SJSA1 (cell line): ENCODE measurements around the gene ZNF483. TPM values are rescaled to one million over a fixed set of nuclear protein-coding genes. Genes with fewer than 3 reads are reported as not detected.
"Not testable (repeated sequence)": the region's sequence is repeated elsewhere in the genome, so short reads cannot be mapped to it uniquely, and the experiment has no call there.

Experiments used
- DNase-seq, 2 experiments: peaks; one replicate each; pipeline ENCODE4 v3.0.0-alpha.2; 2015 to 2020; ENCODE audit warnings: low spot score in 2 of 2, low read depth in 1 of 2
- H3K27ac ChIP-seq: fragments of 250-450 bp; sonication (Bioruptor Pico); 2 replicates; pipeline ENCODE4 v1.5.1; 2020; ENCODE audit warnings: mild to moderate bottlenecking, moderate library complexity
- H3K27me3 ChIP-seq: fragments of 250-450 bp; sonication (Bioruptor Pico); replicated peaks from 2 replicates; pipeline ENCODE4 v1.5.1; 2020; ENCODE audit warnings: mild to moderate bottlenecking, moderate library complexity
- H3K36me3 ChIP-seq: fragments of 250-450 bp; sonication (Bioruptor Pico); 2 replicates; pipeline ENCODE4 v1.5.1; 2020; ENCODE audit warnings: mild to moderate bottlenecking
- H3K4me1 ChIP-seq: fragments of 250-450 bp; sonication (Bioruptor Pico); replicated peaks from 2 replicates; pipeline ENCODE4 v1.6.1; 2021; ENCODE audit warnings: mild to moderate bottlenecking
- H3K4me3 ChIP-seq: fragments of 250-450 bp; sonication (Bioruptor Pico); 2 replicates; pipeline ENCODE4 v1.5.1; 2020; ENCODE audit warnings: mild to moderate bottlenecking
- H3K9me3 ChIP-seq: fragments of 250-450 bp; sonication (Bioruptor Pico); replicated peaks from 2 replicates; pipeline ENCODE4 v1.5.1; 2020; ENCODE audit warnings: mild to moderate bottlenecking
- total RNA-seq: library from RNA; depleted of rRNA; stranded (reverse); fragments of >200 nt; shearing (Covaris generic); gene quantifications from 2 replicates; pipeline ENCODE4 v1.2.3, GENCODE V29; 2014; rRNA removed

ZNF483 gene
- total RNA-seq, result 1.2 and 1.3 TPM in 2 replicates

GRCh38 chr9:111525056-111525977, at the start of gene ZNF483:
Gene ZNF483, plus strand, starts transcription at chr9:111525179. Its CDS starts 2,217 bp downstream, at chr9:111527396.
- H3K9me3 ChIP-seq, result 0 out of 2 replicates have a peak, but pooled peaks cover 4% of the 10 kb centered on the region
- no peak within 1 kb of the TSS for H3K27ac ChIP-seq
- peaks cover 16% of the 10 kb centered on the region for H3K4me1 ChIP-seq
- H3K36me3 ChIP-seq, result 0 out of 2 replicates have a peak, but pooled peaks cover 2% of the 10 kb centered on the region
- peak; percentile 55 to 60 for DNase-seq
- H3K27me3 ChIP-seq, result no peaks in the 10 kb centered on the region
- peak within 1 kb of the TSS; percentile 71 for H3K4me3 ChIP-seq

GRCh38 chr9:111475195-111475594, 49.8 kb upstream of the ZNF483 start:
- Histone ChIP-seq H3K4me3 (no peak overlapping the region), H3K4me1 (no peaks in the 10 kb centered on the region), H3K9me3 (no peaks in the 10 kb centered on the region), H3K27ac (no peak overlapping the region), H3K27me3 (no peaks in the 10 kb centered on the region), H3K36me3 (no peaks in the 10 kb centered on the region)
- no peak for DNase-seq

GRCh38 chr9:111477677-111478076, 47.3 kb upstream of the ZNF483 start:
- no peaks in the 10 kb centered on the region for H3K27me3 ChIP-seq
- H3K36me3 ChIP-seq, result peaks cover 5% of the 10 kb centered on the region
- no peaks in the 10 kb centered on the region for H3K9me3 ChIP-seq
- peaks cover 9% of the 10 kb centered on the region for H3K4me1 ChIP-seq
- no peak overlapping the region for H3K4me3 ChIP-seq
- no peak overlapping the region for H3K27ac ChIP-seq
- no peak for DNase-seq

GRCh38 chr9:111481885-111482636, 42.9 kb upstream of the ZNF483 start:
- Histone ChIP-seq H3K27me3 (no peaks in the 10 kb centered on the region), H3K36me3 (peaks cover 14% of the 10 kb centered on the region), H3K9me3 (no peaks in the 10 kb centered on the region), H3K27ac (no peak overlapping the region), H3K4me1 (peaks cover 9% of the 10 kb centered on the region), H3K4me3 (peak overlapping the region; percentile 96)
- no peak for DNase-seq

GRCh38 chr9:111482694-111483438, 42.1 kb upstream of the ZNF483 start:
- no peaks in the 10 kb centered on the region for H3K9me3 ChIP-seq
- peak; percentile 63 to 67 for DNase-seq
- no peaks in the 10 kb centered on the region for H3K27me3 ChIP-seq
- peaks cover 9% of the 10 kb centered on the region for H3K4me1 ChIP-seq
- peak overlapping the region; percentile 96 for H3K4me3 ChIP-seq
- H3K36me3 ChIP-seq, result peaks cover 14% of the 10 kb centered on the region
- peak overlapping the region; percentile 82 for H3K27ac ChIP-seq

GRCh38 chr9:111483439-111483857, 41.5 kb upstream of the ZNF483 start:
- peaks cover 9% of the 10 kb centered on the region for H3K4me1 ChIP-seq
- H3K36me3 ChIP-seq, result peaks cover 14% of the 10 kb centered on the region
- no peaks in the 10 kb centered on the region for H3K27me3 ChIP-seq
- peak in 1 of 2 experiments; percentile 46 for DNase-seq
- H3K27ac ChIP-seq, result peak overlapping the region; percentile 82; the same call in 1 of the 2 replicates
- peak overlapping the region; percentile 96 for H3K4me3 ChIP-seq
- H3K9me3 ChIP-seq, result no peaks in the 10 kb centered on the region

GRCh38 chr9:111483858-111484571, 41.0 kb upstream of the ZNF483 start, which contains the start of gene ECPAS:
Gene ECPAS, minus strand, starts transcription at chr9:111484383. Its CDS starts 11,465 bp downstream, at chr9:111472918.
- DNase-seq, result peak; percentile 79
- no peaks in the 10 kb centered on the region for H3K27me3 ChIP-seq
- peaks cover 14% of the 10 kb centered on the region for H3K36me3 ChIP-seq
- peaks cover 9% of the 10 kb centered on the region for H3K4me1 ChIP-seq
- H3K4me3 ChIP-seq, result peak within 1 kb of the TSS; percentile 96
- H3K9me3 ChIP-seq, result no peaks in the 10 kb centered on the region
- peak within 1 kb of the TSS; percentile 83 for H3K27ac ChIP-seq

GRCh38 chr9:111484572-111484894, 40.4 kb upstream of the ZNF483 start:
- Histone ChIP-seq H3K4me1 (peaks cover 9% of the 10 kb centered on the region), H3K27me3 (no peaks in the 10 kb centered on the region), H3K27ac (peak overlapping the region; percentile 83), H3K4me3 (peak overlapping the region; percentile 96), H3K36me3 (peaks cover 14% of the 10 kb centered on the region), H3K9me3 (no peaks in the 10 kb centered on the region)
- DNase-seq, result no peak

GRCh38 chr9:111497196-111497595, 27.8 kb upstream of the ZNF483 start:
- not testable (repeated sequence) for H3K27me3 ChIP-seq, DNase-seq, H3K36me3 ChIP-seq, H3K9me3 ChIP-seq, H3K4me1 ChIP-seq, H3K27ac ChIP-seq, H3K4me3 ChIP-seq

- no peaks in the 10 kb centered on the region for H3K27me3 ChIP-seq
- H3K9me3 ChIP-seq, result no peaks in the 10 kb centered on the region
- H3K4me3 ChIP-seq, result no peak overlapping the region
- H3K27ac ChIP-seq, result no peak overlapping the region
- DNase-seq, result no peak
- no peaks in the 10 kb centered on the region for H3K4me1 ChIP-seq
- no peaks in the 10 kb centered on the region for H3K36me3 ChIP-seq
These were observed 23.9 kb upstream of the ZNF483 start for GRCh38 chr9:111501005-111501562.

- H3K27ac ChIP-seq, result no peak overlapping the region
- H3K4me1 ChIP-seq, result no peaks in the 10 kb centered on the region
- DNase-seq, result no peak
- no peaks in the 10 kb centered on the region for H3K36me3 ChIP-seq
- H3K4me3 ChIP-seq, result no peak overlapping the region
- H3K9me3 ChIP-seq, result no peaks in the 10 kb centered on the region
- H3K27me3 ChIP-seq, result no peaks in the 10 kb centered on the region
These were observed 23.3 kb upstream of the ZNF483 start for GRCh38 chr9:111501648-111502047.

GRCh38 chr9:111502506-111502905, 22.5 kb upstream of the ZNF483 start:
- H3K27me3 ChIP-seq, result no peaks in the 10 kb centered on the region
- H3K9me3 ChIP-seq, result no peaks in the 10 kb centered on the region
- H3K27ac ChIP-seq, result no peak overlapping the region
- no peak for DNase-seq
- H3K36me3 ChIP-seq, result no peaks in the 10 kb centered on the region
- H3K4me1 ChIP-seq, result no peaks in the 10 kb centered on the region
- H3K4me3 ChIP-seq, result no peak overlapping the region

GRCh38 chr9:111511581-111511980, 13.4 kb upstream of the ZNF483 start:
- H3K9me3 ChIP-seq, H3K4me1 ChIP-seq, H3K27ac ChIP-seq, H3K27me3 ChIP-seq, DNase-seq, H3K36me3 ChIP-seq, H3K4me3 ChIP-seq: not testable (repeated sequence)
